Measurements from ENCODE around the gene LRP5.

Gene LRP5

GRCh38 chr11:68372114-68372513 is 59.7 kb downstream of the LRP5 start:
- DNase-seq, result no peak

GRCh38 chr11:68372625-68373024 is 60.2 kb downstream of the LRP5 start:
- no peak for DNase-seq

GRCh38 chr11:68373189-68373814 is 60.9 kb downstream of the LRP5 start:
- DNase-seq, result no peak

- no peak for DNase-seq
Observed at GRCh38 chr11:68373815-68374501, 61.6 kb downstream of the LRP5 start.

GRCh38 chr11:68374531-68374930 is 62.1 kb downstream of the LRP5 start:
- DNase-seq, result no peak

- no peak for DNase-seq
Observed at GRCh38 chr11:68375337-68375736, 62.9 kb downstream of the LRP5 start.

GRCh38 chr11:68375766-68376165 is 63.4 kb downstream of the LRP5 start:
- no peak for DNase-seq

GRCh38 chr11:68377389-68377795 is 65.0 kb downstream of the LRP5 start:
- DNase-seq, result no peak

GRCh38 chr11:68379206-68379605 is 66.8 kb downstream of the LRP5 start:
- no peak for DNase-seq

GRCh38 chr11:68380786-68381622 is 68.6 kb downstream of the LRP5 start:
- DNase-seq, result no peak

- DNase-seq, result no peak
Observed at GRCh38 chr11:68381716-68382115, 69.3 kb downstream of the LRP5 start.

- no peak for DNase-seq
Observed at GRCh38 chr11:68382358-68382998, 70.1 kb downstream of the LRP5 start.

- DNase-seq, result peak; percentile 77 to 81
Observed at GRCh38 chr11:68383976-68384501, 71.6 kb downstream of the LRP5 start.

GRCh38 chr11:68384530-68385081 is 72.2 kb downstream of the LRP5 start:
- DNase-seq, result no peak

- DNase-seq, result no peak
Observed at GRCh38 chr11:68385128-68385527, 72.7 kb downstream of the LRP5 start.

GRCh38 chr11:68386331-68386978 is 74.1 kb downstream of the LRP5 start:
- DNase-seq, result no peak

- DNase-seq, result no peak
Observed at GRCh38 chr11:68387840-68388239, 75.4 kb downstream of the LRP5 start.

GRCh38 chr11:68388595-68389198 is 76.3 kb downstream of the LRP5 start:
- no peak for DNase-seq

- no peak for DNase-seq
Observed at GRCh38 chr11:68390315-68390714, 77.9 kb downstream of the LRP5 start.

- no peak for DNase-seq
Observed at GRCh38 chr11:68392822-68393221, 80.4 kb downstream of the LRP5 start.

- no peak for DNase-seq
Observed at GRCh38 chr11:68396516-68396915, 84.1 kb downstream of the LRP5 start.

GRCh38 chr11:68397256-68397655 is 84.9 kb downstream of the LRP5 start:
- no peak for DNase-seq
